HG03066 (cell line): ENCODE results near the gene SOCS7.

ENCODE experiments used
- ATAC-seq: cut with Tn5 transposase; IDR thresholded peaks from one replicate; pipeline ENCODE4 v1.9.1; 2021; ENCODE audit warnings: low read depth; ENCODE audit not compliant: unreplicated experiment

The SOCS7 gene

GRCh38 chr17:38418693-38419507, 67.3 kb downstream of the SOCS7 start:
- ATAC-seq: no peak

GRCh38 chr17:38419508-38419981, 67.9 kb downstream of the SOCS7 start:
- ATAC-seq: no peak

- ATAC-seq: no peak
Observed at GRCh38 chr17:38420518-38420917, 68.9 kb downstream of the SOCS7 start.

- ATAC-seq: no peak
Observed at GRCh38 chr17:38421171-38421841, 69.7 kb downstream of the SOCS7 start.

- no peak for ATAC-seq
Observed at GRCh38 chr17:38421871-38422827, 70.5 kb downstream of the SOCS7 start.

- ATAC-seq: no peak
Observed at GRCh38 chr17:38424297-38424972, 72.8 kb downstream of the SOCS7 start.

GRCh38 chr17:38425031-38425430, 73.4 kb downstream of the SOCS7 start:
- ATAC-seq: no peak

GRCh38 chr17:38425744-38426143, 74.1 kb downstream of the SOCS7 start:
- ATAC-seq: no peak

- ATAC-seq: no peak
Observed at GRCh38 chr17:38426441-38426840, 74.8 kb downstream of the SOCS7 start.

- ATAC-seq: no peak
Observed at GRCh38 chr17:38427160-38427949, 75.7 kb downstream of the SOCS7 start.

GRCh38 chr17:38428112-38428642, 76.5 kb downstream of the SOCS7 start, which contains the start of gene ARHGAP23:
ARHGAP23 (plus strand) TSS chr17:38428464; CDS start chr17:38428486, 22 bp downstream.
- no peak for ATAC-seq

- no peak for ATAC-seq
Observed at GRCh38 chr17:38428643-38429371, 77.2 kb downstream of the SOCS7 start.

- ATAC-seq: no peak
Observed at GRCh38 chr17:38429476-38430100, 77.9 kb downstream of the SOCS7 start.

GRCh38 chr17:38430316-38430715, 78.7 kb downstream of the SOCS7 start:
- ATAC-seq: no peak

GRCh38 chr17:38430822-38431221, 79.2 kb downstream of the SOCS7 start:
- no peak for ATAC-seq

- ATAC-seq: no peak
Observed at GRCh38 chr17:38431346-38432145, 79.9 kb downstream of the SOCS7 start.

GRCh38 chr17:38434178-38434665, 82.6 kb downstream of the SOCS7 start:
- no peak for ATAC-seq
